Activated CD8-positive, alpha-beta memory T cell treated with anti-CD3 and anti-CD28 coated beads, Interleukin-2, amount 10 ng/mL, durations not matched to agents 7 days and 5 days (primary cell): ENCODE measurements around the gene FARP1. TPM values are rescaled to one million over a fixed set of nuclear protein-coding genes. Genes with fewer than 3 reads are reported as not detected.

Experiments used
- ATAC-seq: fragments of 150-1000 bp; cut with Tn5 transposase; one replicate; pipeline ENCODE4 v1.10.0; 2021; ENCODE audit warnings: moderate library complexity
- CTCF ChIA-PET: fragments of 350-600 bp; sonication (Branson Sonifier 250); formaldehyde crosslinking; loops from one replicate; lab custom pipeline; 2021; ENCODE audit warnings: antibody characterized with exemption; lab: Charles Lee
- DNase-seq: peaks from one replicate; pipeline ENCODE4 v3.0.0-alpha.2; 2020
- H3K27ac Mint-ChIP-seq: one replicate; pipeline ENCODE4 v1.8.0; 2021; ENCODE audit warnings: mild to moderate bottlenecking, mixed read lengths
- H3K27me3 Mint-ChIP-seq: one replicate; pipeline ENCODE4 v1.8.0; 2021; ENCODE audit warnings: mixed read lengths
- H3K36me3 Mint-ChIP-seq: one replicate; pipeline ENCODE4 v1.8.0; 2021; ENCODE audit warnings: mild to moderate bottlenecking, mixed read lengths
- H3K4me1 Mint-ChIP-seq: one replicate; pipeline ENCODE4 v1.8.0; 2021; ENCODE audit warnings: mixed read lengths
- H3K4me3 Mint-ChIP-seq: one replicate; pipeline ENCODE4 v1.8.0; 2021; ENCODE audit warnings: mild to moderate bottlenecking, moderate library complexity, mixed read lengths
- H3K9me3 Mint-ChIP-seq: one replicate; pipeline ENCODE4 v1.8.0; 2022; ENCODE audit warnings: low read depth, mixed read lengths
- total RNA-seq, 2 experiments: library from RNA; stranded (reverse); gene quantifications; one replicate each; pipeline ENCODE4 v1.2.3, GENCODE V29; 2021

The FARP1 gene
- total RNA-seq, 2 experiments from 2014 or later: 0.44 to 0.87 TPM

DNA sequence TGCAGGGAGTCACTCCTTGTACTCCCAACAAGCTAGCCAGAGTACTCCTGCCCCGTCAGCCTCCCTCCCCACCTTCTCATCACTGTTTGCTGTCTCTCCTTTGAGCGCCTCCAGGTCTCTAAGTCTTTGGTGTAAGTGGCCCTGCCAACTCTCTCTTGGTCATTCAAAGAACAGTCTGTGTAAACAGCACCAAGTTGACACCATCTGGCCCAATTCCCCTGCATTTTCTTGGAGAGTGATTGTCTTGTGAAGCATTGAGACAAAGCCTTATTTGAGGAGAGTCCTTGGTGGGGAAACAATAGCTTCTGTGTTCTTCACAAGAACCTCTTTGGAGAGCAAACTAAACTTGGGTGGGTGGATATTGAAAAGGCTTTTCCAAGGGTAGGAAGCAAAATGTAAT lies 148.8 kb downstream of the FARP1 start:
- H3K27me3 Mint-ChIP-seq: peaks cover 7% of the 10 kb centered on the region
- H3K9me3 Mint-ChIP-seq: no peaks in the 10 kb centered on the region
- no peak for ATAC-seq
- no peak for DNase-seq
- H3K27ac Mint-ChIP-seq: no peak overlapping the region
- CTCF ChIA-PET: no interaction called here
- H3K36me3 Mint-ChIP-seq: no peaks in the 10 kb centered on the region
- H3K4me3 Mint-ChIP-seq: no peak overlapping the region
- H3K4me1 Mint-ChIP-seq: no peaks in the 10 kb centered on the region

DNA sequence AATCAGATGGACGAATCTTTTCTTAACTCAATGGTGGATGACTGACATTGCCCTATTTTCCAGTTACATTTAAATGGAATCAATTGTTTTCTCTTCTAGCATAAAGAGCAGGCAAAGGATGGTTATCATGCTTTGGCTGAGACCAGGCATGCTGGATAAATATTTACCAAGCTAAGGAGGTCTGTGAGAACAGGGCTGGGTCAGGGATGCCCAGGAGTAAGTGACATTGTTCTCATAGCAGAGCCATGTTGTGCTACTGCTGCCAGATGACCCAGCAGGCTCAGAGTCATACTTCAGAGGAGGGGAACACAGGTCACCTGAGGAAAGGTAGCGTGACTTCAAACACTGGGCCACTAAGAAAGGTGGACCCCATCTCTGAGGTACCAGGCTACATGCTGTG lies 150.2 kb downstream of the FARP1 start:
- ATAC-seq (no peak), DNase-seq (no peak)
- H3K9me3 Mint-ChIP-seq: no peaks in the 10 kb centered on the region
- H3K4me1 Mint-ChIP-seq: no peaks in the 10 kb centered on the region
- H3K27ac Mint-ChIP-seq: no peak overlapping the region
- no peaks in the 10 kb centered on the region for H3K36me3 Mint-ChIP-seq
- H3K4me3 Mint-ChIP-seq: no peak overlapping the region
- peaks cover 13% of the 10 kb centered on the region for H3K27me3 Mint-ChIP-seq
- CTCF ChIA-PET: no interaction called here

DNA sequence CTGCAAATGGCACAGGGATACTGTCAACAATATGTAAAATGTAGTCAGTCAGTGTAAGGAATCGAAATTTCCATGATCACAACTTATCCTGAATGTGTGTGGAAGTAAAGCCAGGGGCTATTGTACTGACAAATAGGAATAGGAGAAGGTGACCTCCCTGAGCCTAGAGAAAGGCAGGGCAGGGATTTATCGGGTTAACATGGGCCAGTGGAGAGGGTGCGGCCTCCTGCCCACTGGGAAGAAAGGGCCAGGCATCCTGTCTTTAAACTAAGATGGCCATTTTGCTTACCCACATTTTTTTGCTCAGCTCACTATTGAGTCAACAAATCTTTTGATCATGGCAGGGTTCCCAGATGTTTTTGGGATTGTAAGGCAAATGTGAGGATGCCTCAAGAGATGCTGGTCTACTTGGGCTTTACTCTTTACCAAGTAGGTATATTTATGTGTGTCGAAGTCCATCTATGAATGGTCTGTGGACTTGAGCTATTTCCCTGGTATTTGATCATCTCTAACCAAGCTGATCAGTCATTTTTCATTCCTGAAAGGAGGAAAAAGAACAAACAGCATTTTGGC lies 150.8 kb downstream of the FARP1 start:
- Mint-ChIP-seq H3K4me1 (no peaks in the 10 kb centered on the region), H3K9me3 (no peaks in the 10 kb centered on the region), H3K27me3 (peaks cover 16% of the 10 kb centered on the region), H3K36me3 (no peaks in the 10 kb centered on the region), H3K4me3 (no peak overlapping the region), H3K27ac (no peak overlapping the region)
- CTCF ChIA-PET: no interaction called here
- DNase-seq: no peak
- ATAC-seq: no peak

DNA sequence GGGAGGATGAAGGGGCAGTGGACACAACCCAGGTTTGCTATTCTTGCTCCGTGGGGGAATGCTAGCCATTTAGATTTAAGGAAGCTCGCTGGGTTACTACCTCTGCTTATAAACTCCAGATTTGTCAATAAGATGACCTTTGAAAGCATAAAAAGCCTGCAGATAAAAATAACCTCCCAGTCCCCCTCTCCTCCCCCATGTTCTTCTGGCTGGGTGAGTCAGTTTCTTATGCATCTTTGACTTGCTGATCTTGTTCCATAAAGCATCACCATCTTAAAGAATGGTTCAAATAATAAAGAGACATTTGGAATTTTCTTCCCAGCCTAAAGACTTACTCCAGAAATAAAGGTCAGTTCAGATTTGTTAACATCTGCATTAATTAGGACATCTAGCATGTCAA lies 152.5 kb downstream of the FARP1 start:
- no peak for ATAC-seq
- H3K4me3 Mint-ChIP-seq: no peak overlapping the region
- H3K27me3 Mint-ChIP-seq: peaks cover 16% of the 10 kb centered on the region
- no peak for DNase-seq
- no peaks in the 10 kb centered on the region for H3K36me3 Mint-ChIP-seq
- H3K9me3 Mint-ChIP-seq: no peaks in the 10 kb centered on the region
- no peak overlapping the region for H3K27ac Mint-ChIP-seq
- H3K4me1 Mint-ChIP-seq: no peaks in the 10 kb centered on the region
- CTCF ChIA-PET: no interaction called here

DNA sequence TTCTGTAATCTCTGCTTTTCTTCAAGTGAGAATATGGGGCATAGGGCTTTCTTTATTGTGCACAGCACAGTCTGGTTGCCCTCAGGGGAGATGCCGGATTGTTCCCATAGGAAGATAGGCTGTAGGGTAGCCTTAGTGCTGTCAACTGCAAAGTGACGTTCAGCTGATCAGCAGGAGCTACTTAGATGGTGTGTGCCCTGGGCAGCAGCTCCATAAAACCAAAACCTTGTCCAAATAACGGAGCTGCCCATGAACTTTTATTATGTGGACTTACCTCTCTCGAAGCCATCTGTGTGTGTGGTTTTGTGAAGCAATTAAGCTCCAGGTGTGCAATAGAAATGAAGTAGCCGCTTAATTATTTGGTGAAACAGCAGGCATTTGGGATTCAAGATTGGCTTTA lies 154.2 kb downstream of the FARP1 start:
- Mint-ChIP-seq H3K27ac (no peak overlapping the region), H3K4me1 (no peaks in the 10 kb centered on the region), H3K27me3 (peaks cover 17% of the 10 kb centered on the region), H3K9me3 (no peaks in the 10 kb centered on the region), H3K4me3 (no peak overlapping the region), H3K36me3 (no peaks in the 10 kb centered on the region)
- CTCF ChIA-PET: no interaction called here
- ATAC-seq (no peak), DNase-seq (no peak)

DNA sequence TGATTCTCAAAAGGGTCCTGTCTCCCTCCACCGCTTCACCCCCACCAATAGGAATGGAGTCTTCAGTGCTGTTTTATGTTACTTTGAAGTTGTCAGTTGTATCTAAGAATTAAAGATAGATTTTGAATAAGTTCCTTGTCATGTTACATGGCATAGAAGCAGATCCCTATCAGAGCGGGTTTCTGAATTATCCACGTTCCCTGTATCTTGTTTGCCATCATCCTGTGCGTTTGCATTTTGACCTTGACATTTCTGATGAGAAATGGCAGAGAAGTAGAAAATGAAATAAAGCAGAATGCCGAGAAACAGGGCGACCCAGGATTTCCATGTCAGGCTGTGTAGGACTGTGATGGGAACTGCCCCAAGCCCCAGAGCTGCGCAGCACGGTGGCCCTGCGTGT lies 154.9 kb downstream of the FARP1 start:
- Mint-ChIP-seq H3K9me3 (no peaks in the 10 kb centered on the region), H3K4me1 (no peaks in the 10 kb centered on the region), H3K4me3 (no peak overlapping the region), H3K36me3 (no peaks in the 10 kb centered on the region), H3K27me3 (peaks cover 24% of the 10 kb centered on the region), H3K27ac (no peak overlapping the region)
- CTCF ChIA-PET: no interaction called here
- DNase-seq (no peak), ATAC-seq (no peak)

DNA sequence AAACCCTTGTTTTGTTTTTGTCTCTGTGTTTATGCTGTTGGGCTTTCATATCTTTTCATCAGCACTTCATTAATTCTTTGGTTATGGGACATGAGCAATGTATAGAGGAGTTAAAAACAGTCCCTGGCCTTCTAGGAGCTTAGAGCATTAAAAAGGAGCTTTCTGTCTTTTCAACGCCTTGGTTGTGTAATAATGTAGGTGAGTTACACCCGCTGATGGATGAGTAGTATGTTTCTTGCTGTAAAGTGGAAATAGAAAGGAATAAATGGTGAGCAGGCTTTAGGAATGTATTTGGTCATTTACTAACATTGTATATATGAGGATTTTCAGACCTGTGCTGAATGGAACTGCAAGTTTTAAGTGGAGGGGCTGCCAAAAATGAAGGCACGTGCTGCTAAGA lies 155.7 kb downstream of the FARP1 start:
- Mint-ChIP-seq H3K27me3 (peaks cover 22% of the 10 kb centered on the region), H3K36me3 (no peaks in the 10 kb centered on the region), H3K4me1 (no peaks in the 10 kb centered on the region), H3K27ac (no peak overlapping the region), H3K4me3 (no peak overlapping the region), H3K9me3 (no peaks in the 10 kb centered on the region)
- ATAC-seq (no peak), DNase-seq (no peak)
- CTCF ChIA-PET: no interaction called here

GRCh38 chr13:98299235-98299965 lies 156.5 kb downstream of the FARP1 start:
- CTCF ChIA-PET: no interaction called here
- Mint-ChIP-seq H3K27me3 (peaks cover 22% of the 10 kb centered on the region), H3K4me1 (no peaks in the 10 kb centered on the region), H3K9me3 (no peaks in the 10 kb centered on the region), H3K27ac (no peak overlapping the region), H3K36me3 (no peaks in the 10 kb centered on the region), H3K4me3 (no peak overlapping the region)
- ATAC-seq: no peak
- no peak for DNase-seq

- ATAC-seq (no peak), DNase-seq (no peak)
- H3K4me1 Mint-ChIP-seq: no peaks in the 10 kb centered on the region
- CTCF ChIA-PET: no interaction called here
- no peak overlapping the region for H3K4me3 Mint-ChIP-seq
- H3K36me3 Mint-ChIP-seq: no peaks in the 10 kb centered on the region
- no peaks in the 10 kb centered on the region for H3K9me3 Mint-ChIP-seq
- H3K27ac Mint-ChIP-seq: no peak overlapping the region
- H3K27me3 Mint-ChIP-seq: peaks cover 24% of the 10 kb centered on the region
These were observed 157.1 kb downstream of the FARP1 start for GRCh38 chr13:98299966-98300350.

DNA sequence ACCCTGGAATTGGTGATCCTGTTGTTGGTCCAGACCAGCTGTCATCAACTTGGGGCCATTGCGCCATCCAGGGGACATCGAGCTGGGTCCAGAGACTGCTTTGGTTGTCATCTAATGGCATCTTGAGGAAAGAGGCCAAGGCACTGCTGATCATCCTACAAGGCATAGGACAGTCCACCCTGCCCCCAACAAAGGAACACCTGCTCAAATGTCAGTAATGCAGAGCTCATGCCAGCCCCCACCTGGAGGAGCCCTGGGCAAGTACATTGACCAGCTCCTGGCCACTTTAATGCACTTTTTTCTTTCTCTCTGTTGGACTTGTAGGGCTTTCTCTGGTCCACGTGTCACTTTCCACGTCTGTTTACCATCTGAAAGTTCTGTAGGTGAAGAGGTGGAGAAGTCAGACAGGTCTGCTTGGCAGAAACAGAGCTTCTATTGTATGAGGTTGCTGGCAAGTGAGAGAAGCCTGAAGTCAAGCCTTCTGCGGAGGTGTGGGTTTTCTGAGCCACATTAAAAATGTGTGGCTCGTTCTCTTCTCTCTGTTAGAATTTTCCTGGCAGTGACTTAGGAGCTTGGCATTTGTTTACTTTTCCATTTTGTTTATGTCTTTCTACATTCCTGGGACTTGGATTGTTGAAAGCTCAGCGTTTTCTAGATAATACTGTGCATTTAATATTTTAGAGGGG lies 158.2 kb downstream of the FARP1 start:
- Mint-ChIP-seq H3K9me3 (no peaks in the 10 kb centered on the region), H3K27me3 (peaks cover 23% of the 10 kb centered on the region), H3K4me3 (no peak overlapping the region), H3K4me1 (no peaks in the 10 kb centered on the region), H3K36me3 (no peaks in the 10 kb centered on the region), H3K27ac (no peak overlapping the region)
- DNase-seq (no peak), ATAC-seq (no peak)
- CTCF ChIA-PET: interaction anchor here (0.7 kb wide), 1 partner anchor 32 kb away, joined by 3 read pairs; no protein-coding TSS in a partner anchor

DNA sequence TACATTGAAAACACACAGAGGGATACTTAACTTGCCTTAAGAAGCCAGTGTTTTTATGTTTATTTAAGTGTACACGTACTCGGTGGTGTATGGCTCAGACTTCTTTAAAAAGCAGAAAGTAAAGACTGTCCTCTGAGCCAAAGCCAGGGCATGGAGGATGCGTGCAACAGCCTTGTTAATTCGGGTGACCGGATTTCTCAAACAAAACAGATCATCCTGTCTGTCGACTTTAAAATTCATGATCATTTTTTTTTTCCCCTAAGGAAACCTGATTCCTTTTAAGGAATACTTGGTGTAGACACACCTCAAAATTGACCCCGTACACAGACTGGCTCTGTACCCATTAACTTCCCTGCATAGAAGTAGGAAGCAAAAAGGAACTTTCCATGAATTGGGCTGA lies 158.8 kb downstream of the FARP1 start:
- Mint-ChIP-seq H3K36me3 (no peaks in the 10 kb centered on the region), H3K4me1 (no peaks in the 10 kb centered on the region), H3K27me3 (peaks cover 19% of the 10 kb centered on the region), H3K27ac (no peak overlapping the region), H3K9me3 (no peaks in the 10 kb centered on the region), H3K4me3 (no peak overlapping the region)
- CTCF ChIA-PET: interaction anchor here (0.7 kb wide), 1 partner anchor 31 kb away, joined by 3 read pairs; no protein-coding TSS in a partner anchor
- DNase-seq (no peak), ATAC-seq (no peak)

DNA sequence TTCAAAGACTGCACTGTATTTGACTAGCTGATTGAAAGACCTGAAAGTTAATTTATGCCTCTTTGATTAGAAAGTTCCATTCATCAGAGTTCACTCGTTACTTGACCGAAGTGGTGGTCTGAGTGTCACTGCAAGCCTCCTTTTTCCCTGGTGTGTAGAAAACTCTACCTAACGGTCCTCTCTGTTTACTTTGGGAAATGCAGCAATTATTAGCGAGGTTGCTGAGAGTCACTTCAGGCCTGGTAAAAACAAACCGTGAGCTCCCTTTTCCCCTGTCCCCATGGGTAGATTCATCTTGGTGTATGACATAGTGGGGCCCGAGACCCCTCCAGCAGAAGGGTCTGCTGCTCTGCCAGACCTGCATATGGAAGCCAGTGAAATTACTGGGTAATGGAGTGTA lies 161.0 kb downstream of the FARP1 start:
- no peaks in the 10 kb centered on the region for H3K9me3 Mint-ChIP-seq
- H3K4me3 Mint-ChIP-seq: no peak overlapping the region
- no peak for DNase-seq
- H3K36me3 Mint-ChIP-seq: no peaks in the 10 kb centered on the region
- CTCF ChIA-PET: no interaction called here
- H3K4me1 Mint-ChIP-seq: no peaks in the 10 kb centered on the region
- ATAC-seq: no peak
- H3K27ac Mint-ChIP-seq: no peak overlapping the region
- H3K27me3 Mint-ChIP-seq: peaks cover 11% of the 10 kb centered on the region

DNA sequence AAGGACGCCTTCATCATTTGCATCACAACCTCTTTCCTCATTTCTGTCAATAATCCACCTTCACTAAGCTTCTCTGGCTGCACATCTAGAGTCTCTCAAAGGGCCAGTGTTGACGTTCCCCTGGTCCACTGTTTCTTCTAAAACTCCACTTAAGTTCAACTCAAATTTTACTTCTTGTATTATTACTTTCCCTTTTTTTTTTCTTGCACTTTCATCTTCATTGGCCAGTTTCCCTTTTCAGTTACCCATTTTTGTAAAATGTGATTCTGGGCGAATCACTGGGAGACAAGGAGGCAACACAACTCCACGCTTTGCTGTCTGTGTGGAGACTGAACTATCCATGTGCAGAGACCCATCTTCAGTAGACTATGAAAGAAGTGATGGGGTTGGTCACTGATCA lies 162.8 kb downstream of the FARP1 start:
- CTCF ChIA-PET: no interaction called here
- H3K27ac Mint-ChIP-seq: no peak overlapping the region
- peaks cover 11% of the 10 kb centered on the region for H3K27me3 Mint-ChIP-seq
- H3K9me3 Mint-ChIP-seq: no peaks in the 10 kb centered on the region
- no peak overlapping the region for H3K4me3 Mint-ChIP-seq
- DNase-seq: no peak
- no peaks in the 10 kb centered on the region for H3K36me3 Mint-ChIP-seq
- H3K4me1 Mint-ChIP-seq: no peaks in the 10 kb centered on the region
- no peak for ATAC-seq

DNA sequence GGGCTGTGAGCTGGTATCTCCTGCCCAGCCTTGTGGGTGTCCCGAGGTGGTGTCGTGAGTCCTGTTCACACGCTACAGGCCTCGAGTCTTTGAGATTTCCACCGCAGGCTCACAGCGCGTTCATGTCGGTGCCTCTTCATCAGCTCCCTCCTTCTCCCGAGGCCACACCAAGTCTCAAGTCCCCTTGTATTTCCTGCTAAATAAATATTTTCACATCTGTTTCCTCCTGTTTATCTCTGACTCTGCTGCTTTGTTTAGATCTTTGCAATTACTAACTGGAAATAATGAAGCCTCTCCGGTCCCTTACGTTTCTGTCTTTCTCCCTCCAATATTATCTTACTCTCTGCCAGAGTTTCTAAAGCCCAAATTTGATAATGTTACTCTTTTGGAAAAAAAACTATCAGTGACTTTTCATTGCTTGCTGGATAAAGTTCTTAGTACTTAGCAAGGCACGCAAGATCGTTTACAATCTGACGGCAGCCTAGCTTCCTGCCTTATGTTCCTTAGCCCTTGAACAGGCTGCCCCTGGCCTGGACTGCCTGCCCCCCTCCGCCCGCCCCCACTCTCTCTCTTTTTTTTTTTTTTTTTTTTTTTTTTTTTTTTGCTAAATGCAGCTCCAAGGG lies 164.7 kb downstream of the FARP1 start:
- Mint-ChIP-seq H3K27ac (no peak overlapping the region), H3K36me3 (no peaks in the 10 kb centered on the region), H3K27me3 (peaks cover 4% of the 10 kb centered on the region), H3K9me3 (no peaks in the 10 kb centered on the region), H3K4me3 (no peak overlapping the region), H3K4me1 (no peaks in the 10 kb centered on the region)
- ATAC-seq (no peak), DNase-seq (no peak)
- CTCF ChIA-PET: no interaction called here
